Mesothelial cell of epicardium (in vitro differentiated cells): ENCODE results near the gene TACC2. TPM values are rescaled to one million over a fixed set of nuclear protein-coding genes. Genes with fewer than 3 reads are reported as not detected.

Experiments
- DNase-seq, 2 experiments: peaks; one replicate each; pipeline ENCODE4 v3.0.0; 2021; ENCODE audit warnings: low spot score in 2 of 2; ENCODE audit not compliant: unreplicated experiment in 2 of 2
- H3K27ac Mint-ChIP-seq: 2 replicates; pipeline ENCODE4 v1.8.0; 2021; ENCODE audit warnings: mixed read lengths
- H3K27me3 Mint-ChIP-seq: 2 replicates; pipeline ENCODE4 v1.8.0; 2021; ENCODE audit warnings: low read depth, mixed read lengths
- H3K36me3 Mint-ChIP-seq: 2 replicates; pipeline ENCODE4 v1.8.0; 2021; ENCODE audit warnings: mixed read lengths
- H3K4me1 Mint-ChIP-seq: 2 replicates; pipeline ENCODE4 v1.8.0; 2021; ENCODE audit warnings: mixed read lengths
- H3K4me3 Mint-ChIP-seq: 2 replicates; pipeline ENCODE4 v1.8.0; 2021; ENCODE audit warnings: mild to moderate bottlenecking, moderate library complexity, mixed read lengths
- H3K9me3 Mint-ChIP-seq: 2 replicates; pipeline ENCODE4 v1.8.0; 2021; ENCODE audit warnings: mixed read lengths
- CTCF ChIP-seq: fragments of 200-600 bp; sonication (generic); IDR thresholded peaks from one replicate; pipeline ENCODE4 v1.5.0; 2021; ENCODE audit warnings: antibody characterized with exemption; ENCODE audit not compliant: unreplicated experiment
- total RNA-seq: library from RNA; stranded (reverse); gene quantifications from 3 replicates; pipeline ENCODE4 v1.2.1, GENCODE V29; 2021

TACC2 gene
- total RNA-seq, 1 donor from 2014 or later: 25.5 TPM

- no peak overlapping the region for H3K27ac Mint-ChIP-seq
- peaks cover 10% of the 10 kb centered on the region for H3K4me1 Mint-ChIP-seq
- TF ChIP-seq CTCF: no peak
- no peaks in the 10 kb centered on the region for H3K36me3 Mint-ChIP-seq
- H3K9me3 Mint-ChIP-seq: no peaks in the 10 kb centered on the region
- H3K4me3 Mint-ChIP-seq: no peak overlapping the region
- DNase-seq: no peak
- no peaks in the 10 kb centered on the region for H3K27me3 Mint-ChIP-seq
Observed at GRCh38 chr10:122126763-122127659, 138.0 kb downstream of the TACC2 start.

GRCh38 chr10:122127943-122128342, 139.0 kb downstream of the TACC2 start:
- no peaks in the 10 kb centered on the region for H3K36me3 Mint-ChIP-seq
- peaks cover 18% of the 10 kb centered on the region for H3K4me1 Mint-ChIP-seq
- no peak for TF ChIP-seq CTCF
- H3K27ac Mint-ChIP-seq: peak overlapping the region; percentile 52
- no peak overlapping the region for H3K4me3 Mint-ChIP-seq
- H3K27me3 Mint-ChIP-seq: no peaks in the 10 kb centered on the region
- DNase-seq: no peak
- no peaks in the 10 kb centered on the region for H3K9me3 Mint-ChIP-seq

- no peaks in the 10 kb centered on the region for H3K9me3 Mint-ChIP-seq
- no peaks in the 10 kb centered on the region for H3K36me3 Mint-ChIP-seq
- H3K27ac Mint-ChIP-seq: peak overlapping the region; percentile 52
- peaks cover 22% of the 10 kb centered on the region for H3K4me1 Mint-ChIP-seq
- TF ChIP-seq CTCF: no peak
- H3K27me3 Mint-ChIP-seq: no peaks in the 10 kb centered on the region
- no peak overlapping the region for H3K4me3 Mint-ChIP-seq
- no peak for DNase-seq
Observed at GRCh38 chr10:122128357-122128756, 139.4 kb downstream of the TACC2 start.

GRCh38 chr10:122130474-122131110, 141.6 kb downstream of the TACC2 start:
- Mint-ChIP-seq H3K9me3 (no peaks in the 10 kb centered on the region), H3K4me1 (peaks cover 23% of the 10 kb centered on the region), H3K4me3 (no peak overlapping the region), H3K27ac (no peak overlapping the region), H3K27me3 (no peaks in the 10 kb centered on the region), H3K36me3 (no peaks in the 10 kb centered on the region)
- TF ChIP-seq CTCF: no peak
- no peak for DNase-seq

GRCh38 chr10:122132331-122132755, 143.4 kb downstream of the TACC2 start:
- TF ChIP-seq CTCF: no peak
- Mint-ChIP-seq H3K4me3 (peak overlapping the region; percentile 49), H3K27ac (peak overlapping the region; percentile 48), H3K9me3 (no peaks in the 10 kb centered on the region), H3K4me1 (peaks cover 23% of the 10 kb centered on the region), H3K36me3 (no peaks in the 10 kb centered on the region), H3K27me3 (no peaks in the 10 kb centered on the region)
- DNase-seq: no peak
